ENCODE results near the gene MEPCE. TPM values are rescaled to one million over a fixed set of nuclear protein-coding genes. Genes with fewer than 3 reads are reported as not detected.

The MEPCE gene
- total RNA-seq, 2 experiments from 2014 or later: 44.2 to 65.6 TPM

DNA sequence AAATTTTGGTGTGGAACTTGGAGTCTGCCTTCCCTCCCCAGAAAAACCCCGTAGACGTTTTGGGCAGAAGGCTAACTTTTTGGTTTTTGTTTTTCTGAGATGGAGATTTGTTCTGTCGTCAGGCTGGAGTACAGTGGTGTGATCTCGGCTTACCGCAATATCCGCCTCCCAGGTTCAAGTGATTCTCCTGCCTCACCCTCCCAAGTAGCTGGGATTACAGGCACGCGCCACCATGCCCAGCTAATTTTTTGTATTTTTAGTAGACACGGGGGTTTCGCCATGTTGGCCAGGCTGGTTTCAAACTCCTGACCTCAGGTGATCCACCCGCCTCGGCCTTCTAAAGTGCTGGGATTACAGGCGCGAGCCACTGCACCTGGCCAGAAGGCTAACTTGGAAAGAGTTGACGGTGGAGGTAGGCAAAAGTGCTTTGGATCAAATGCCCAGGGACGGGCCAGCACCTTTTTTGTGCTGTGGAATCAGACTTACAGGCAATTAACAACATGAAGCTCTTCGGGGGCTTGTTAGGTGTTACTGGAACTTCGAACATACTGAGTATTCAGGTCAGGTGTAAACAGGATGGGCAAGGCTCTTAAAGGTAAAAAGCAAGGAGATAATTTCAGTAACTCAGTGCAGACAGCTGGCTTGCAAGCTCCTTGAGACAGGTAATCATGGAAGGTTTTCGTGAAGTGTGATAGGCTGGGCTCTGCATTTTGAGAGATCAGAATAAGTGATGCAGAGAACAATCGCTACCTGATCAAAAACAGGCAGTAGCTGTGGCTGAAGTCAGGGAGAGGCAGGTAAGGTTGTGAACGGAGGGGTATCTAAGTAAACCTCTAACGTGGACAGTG, 4.9 kb downstream of the MEPCE start:
- H3K4me2 ChIP-seq (ENCODE audit: low read length): peak overlapping the region; percentile 85
- ChIA-PET POLR2A (interaction anchor here (0.6 to 1.1 kb wide), 2 partner anchors 19 to 41 kb away, joined by 3 to 4 read pairs; no protein-coding TSS in a partner anchor), CTCF (ENCODE audit: unreplicated experiment) (interaction anchor here (1.0 kb wide), 1 partner anchor 13 kb away, joined by 5 read pairs; no protein-coding TSS in a partner anchor)
- no peak overlapping the region for H2AFZ ChIP-seq (ENCODE audit: low read length)
- peaks cover 48% of the 10 kb centered on the region for H3K79me2 ChIP-seq (ENCODE audit: insufficient read depth, low read depth, low read length)
- peak overlapping the region; percentile 84 for H3K27ac ChIP-seq (ENCODE audit: low read depth, low read length, poor library complexity, severe bottlenecking)
- no peak for DNase-seq (ENCODE audit: low spot score)
- peak overlapping the region; percentile 90 for H3K4me3 ChIP-seq (ENCODE audit: low read depth, low read length, poor library complexity, severe bottlenecking)
- H3K4me1 ChIP-seq (ENCODE audit: insufficient read depth, low read length, poor library complexity, severe bottlenecking): peaks cover 54% of the 10 kb centered on the region
- no peaks in the 10 kb centered on the region for H3K9me3 ChIP-seq (ENCODE audit: low read length)
- no TSS peak for BruUV-seq (replicated peaks)
- H4K20me1 ChIP-seq (ENCODE audit: insufficient read depth, low read length): peaks cover 9% of the 10 kb centered on the region; the same call in 1 of the 2 replicates
- peaks cover 68% of the 10 kb centered on the region for H3K36me3 ChIP-seq (ENCODE audit: insufficient read depth, low read length)
- TF ChIP-seq, protein P1, sequence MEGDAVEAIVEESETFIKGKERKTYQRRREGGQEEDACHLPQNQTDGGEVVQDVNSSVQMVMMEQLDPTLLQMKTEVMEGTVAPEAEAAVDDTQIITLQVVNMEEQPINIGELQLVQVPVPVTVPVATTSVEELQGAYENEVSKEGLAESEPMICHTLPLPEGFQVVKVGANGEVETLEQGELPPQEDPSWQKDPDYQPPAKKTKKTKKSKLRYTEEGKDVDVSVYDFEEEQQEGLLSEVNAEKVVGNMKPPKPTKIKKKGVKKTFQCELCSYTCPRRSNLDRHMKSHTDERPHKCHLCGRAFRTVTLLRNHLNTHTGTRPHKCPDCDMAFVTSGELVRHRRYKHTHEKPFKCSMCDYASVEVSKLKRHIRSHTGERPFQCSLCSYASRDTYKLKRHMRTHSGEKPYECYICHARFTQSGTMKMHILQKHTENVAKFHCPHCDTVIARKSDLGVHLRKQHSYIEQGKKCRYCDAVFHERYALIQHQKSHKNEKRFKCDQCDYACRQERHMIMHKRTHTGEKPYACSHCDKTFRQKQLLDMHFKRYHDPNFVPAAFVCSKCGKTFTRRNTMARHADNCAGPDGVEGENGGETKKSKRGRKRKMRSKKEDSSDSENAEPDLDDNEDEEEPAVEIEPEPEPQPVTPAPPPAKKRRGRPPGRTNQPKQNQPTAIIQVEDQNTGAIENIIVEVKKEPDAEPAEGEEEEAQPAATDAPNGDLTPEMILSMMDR (conservative IDR thresholded peaks at IDR 0.05; ENCODE audit: low read length): no peak
- no peak for TF ChIP-seq EZH2phosphoT487 (IDR thresholded peaks at IDR 0.05; ENCODE audit: borderline replicate concordance, low read depth, low read length)
- H3K9me2 ChIP-seq (ENCODE audit: insufficient read depth, low read length): no peaks in the 10 kb centered on the region
- intact Hi-C loops (cut with micrococcal nuclease; ENCODE audit: unreplicated experiment): no loop called here

DNA sequence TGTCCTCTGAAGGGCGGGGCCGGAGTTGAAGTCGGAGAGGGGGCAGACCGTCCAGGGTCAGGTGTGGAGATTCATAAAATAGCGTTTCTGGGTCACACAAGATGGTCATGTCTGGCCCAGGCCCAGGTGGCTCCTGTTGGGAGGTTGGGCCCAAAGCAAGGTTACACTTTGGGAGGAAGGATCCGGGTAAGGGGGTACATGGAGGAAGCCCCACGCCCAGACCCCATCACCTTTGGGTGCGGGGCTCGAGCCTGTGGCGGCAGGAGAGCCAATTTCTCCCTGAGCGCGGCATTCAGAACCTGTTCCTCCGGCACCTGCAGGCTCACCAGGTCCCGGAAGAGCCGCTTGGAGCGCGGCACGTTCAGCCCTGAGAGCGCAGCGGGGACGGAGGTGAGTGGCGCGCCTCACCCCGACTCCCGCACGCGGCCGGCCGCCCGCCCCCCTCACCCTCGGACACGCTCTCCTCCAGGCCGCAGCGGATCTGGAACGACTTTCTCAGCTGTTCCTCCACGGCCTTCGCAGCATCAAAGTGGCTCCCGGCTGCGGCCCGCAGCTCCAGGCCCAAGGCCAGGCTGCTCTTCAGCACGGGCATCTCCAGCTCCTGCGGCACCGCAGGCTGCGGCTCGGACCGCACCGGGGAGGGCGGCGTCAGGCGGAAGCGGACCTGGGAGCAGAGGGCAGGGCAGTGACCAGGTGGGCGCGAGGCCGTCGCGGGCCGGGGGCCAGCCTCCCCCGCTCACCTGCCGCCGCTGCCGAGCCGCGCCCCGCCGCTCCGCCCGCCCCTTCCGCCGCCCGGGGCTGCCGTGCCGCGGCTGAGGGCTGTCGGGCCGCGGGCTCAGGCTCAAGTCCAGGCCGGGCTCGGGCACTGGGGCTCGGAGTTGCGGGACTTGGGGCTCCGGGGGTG, 6.0 kb downstream of the MEPCE start:
- H3K79me2 ChIP-seq (ENCODE audit: insufficient read depth, low read depth, low read length): peaks cover 39% of the 10 kb centered on the region
- TF ChIP-seq, protein P1 (conservative IDR thresholded peaks at IDR 0.05; ENCODE audit: low read length): no peak
- no peak for TF ChIP-seq EZH2phosphoT487 (IDR thresholded peaks at IDR 0.05; ENCODE audit: borderline replicate concordance, low read depth, low read length)

More for the DNA sequence above, 6.0 kb downstream of the MEPCE start:
- Histone ChIP-seq H3K36me3 (ENCODE audit: insufficient read depth, low read length) (peaks cover 65% of the 10 kb centered on the region), H3K4me3 (ENCODE audit: low read depth, low read length, poor library complexity, severe bottlenecking) (peak overlapping the region; percentile 90), H3K4me1 (ENCODE audit: insufficient read depth, low read length, poor library complexity, severe bottlenecking) (peaks cover 51% of the 10 kb centered on the region), H3K4me2 (ENCODE audit: low read length) (peak overlapping the region; percentile 85), H2AFZ (ENCODE audit: low read length) (no peak overlapping the region), H3K9me3 (ENCODE audit: low read length) (no peaks in the 10 kb centered on the region), H3K9me2 (ENCODE audit: insufficient read depth, low read length) (no peaks in the 10 kb centered on the region), H4K20me1 (ENCODE audit: insufficient read depth, low read length) (peaks cover 7% of the 10 kb centered on the region; the same call in 1 of the 2 replicates), H3K27ac (ENCODE audit: low read depth, low read length, poor library complexity, severe bottlenecking) (peak overlapping the region; percentile 84)
- BruUV-seq (replicated peaks): TSS peak; percentile 73
- POLR2A ChIA-PET: interaction anchor here (0.9 to 1.2 kb wide), 3 partner anchors 9 to 18 kb away, joined by 3 to 6 read pairs (median 6); no protein-coding TSS in a partner anchor
- intact Hi-C loops (cut with micrococcal nuclease; ENCODE audit: unreplicated experiment): loop anchor here (2.0 kb wide), 1 partner anchor 239 kb away; no protein-coding TSS in a partner anchor
- CTCF ChIA-PET (ENCODE audit: unreplicated experiment): interaction anchor here (1.0 kb wide), 1 partner anchor 12 kb away, joined by 5 read pairs; no protein-coding TSS in a partner anchor
- DNase-seq (ENCODE audit: low spot score): peak; percentile 78

All from OCI-LY7 (cell line).